Measurements from ENCODE around the gene A1BG.
"Not testable (repeated sequence)": the region's sequence is repeated elsewhere in the genome, so short reads cannot be mapped to it uniquely, and the experiment has no call there.

Gene A1BG

DNA sequence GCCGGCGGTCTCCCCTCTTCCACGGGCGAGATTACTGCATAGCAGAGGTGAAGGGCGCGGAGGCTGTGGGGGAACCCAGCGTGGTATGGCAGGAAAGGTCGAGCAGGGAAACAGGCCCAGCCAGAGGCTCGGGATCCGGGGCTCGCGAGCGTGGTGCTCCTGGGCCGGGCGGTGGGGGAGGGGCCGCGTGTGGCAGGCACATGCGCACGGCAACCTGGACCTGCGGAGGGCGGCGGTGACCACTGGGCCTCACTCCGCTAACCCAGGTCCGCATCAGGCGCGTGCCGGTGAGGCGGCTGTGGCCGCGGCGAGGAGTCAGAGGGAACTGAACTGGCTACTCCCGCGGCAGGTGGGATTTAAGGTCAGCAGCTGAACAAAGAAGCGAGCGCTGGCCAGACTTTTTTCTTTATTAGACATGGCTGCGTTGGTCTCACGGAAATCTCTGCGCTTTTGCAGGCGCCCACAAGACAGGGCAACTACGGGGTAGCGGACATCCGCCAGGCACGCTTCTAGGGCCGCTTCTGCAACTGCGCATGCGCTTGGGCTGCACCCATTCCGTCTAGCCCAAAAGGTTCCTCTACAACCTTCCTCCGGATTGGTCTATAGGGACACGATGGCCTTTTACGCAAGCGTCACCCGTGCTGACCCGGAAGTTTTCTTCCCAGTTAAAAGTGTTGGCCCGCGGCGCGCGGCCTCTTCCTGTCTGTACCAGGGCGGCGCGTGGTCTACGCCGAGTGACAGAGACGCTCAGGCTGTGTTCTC lies 33.5 kb upstream of the A1BG start, which contains the start of gene RPS5:
Gene RPS5, plus strand, starts transcription at position 694 of the 762 bp plus-strand sequence. CDS start 869 bp downstream, outside the sequence.
- peak; percentile 99 for DNase-seq (ENCODE audit: low spot score)

DNA sequence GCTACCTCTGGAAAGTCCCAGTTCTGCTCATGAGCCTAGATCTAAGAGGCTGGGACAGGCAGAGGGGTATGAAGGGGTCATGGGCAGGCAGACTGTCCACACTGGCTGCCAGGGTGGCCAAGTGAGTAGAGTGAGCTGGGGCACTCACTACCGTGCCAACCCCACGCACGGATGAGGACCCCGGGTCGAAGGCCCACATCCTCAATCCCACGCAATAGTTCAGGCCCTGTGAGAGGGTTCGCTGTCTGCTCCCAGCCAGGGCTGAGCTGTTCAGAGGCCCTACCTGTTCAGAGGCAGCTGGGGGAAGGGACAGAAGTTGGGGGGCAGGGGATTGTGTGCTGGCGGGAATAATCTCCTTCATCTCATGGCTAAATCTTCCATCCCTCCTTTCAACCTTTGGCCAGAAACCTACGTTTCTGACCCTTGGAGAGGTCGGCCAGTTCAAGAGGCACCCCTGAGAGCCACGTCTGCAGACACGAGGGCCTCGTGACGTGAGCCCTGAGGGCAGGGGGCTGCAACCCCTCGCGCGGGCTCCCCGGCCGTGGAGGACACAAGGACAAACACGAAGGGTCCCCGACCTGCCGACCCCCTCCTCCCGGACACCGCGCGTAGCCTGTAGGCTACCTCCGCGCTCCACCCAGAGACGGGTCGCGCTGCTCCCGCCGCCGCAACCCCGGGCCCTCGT lies 32.7 kb upstream of the A1BG start:
- DNase-seq (ENCODE audit: low spot score): no peak

- DNase-seq (ENCODE audit: low spot score): no peak
These were observed 32.1 kb upstream of the A1BG start for GRCh38 chr19:58385313-58385890.

DNA sequence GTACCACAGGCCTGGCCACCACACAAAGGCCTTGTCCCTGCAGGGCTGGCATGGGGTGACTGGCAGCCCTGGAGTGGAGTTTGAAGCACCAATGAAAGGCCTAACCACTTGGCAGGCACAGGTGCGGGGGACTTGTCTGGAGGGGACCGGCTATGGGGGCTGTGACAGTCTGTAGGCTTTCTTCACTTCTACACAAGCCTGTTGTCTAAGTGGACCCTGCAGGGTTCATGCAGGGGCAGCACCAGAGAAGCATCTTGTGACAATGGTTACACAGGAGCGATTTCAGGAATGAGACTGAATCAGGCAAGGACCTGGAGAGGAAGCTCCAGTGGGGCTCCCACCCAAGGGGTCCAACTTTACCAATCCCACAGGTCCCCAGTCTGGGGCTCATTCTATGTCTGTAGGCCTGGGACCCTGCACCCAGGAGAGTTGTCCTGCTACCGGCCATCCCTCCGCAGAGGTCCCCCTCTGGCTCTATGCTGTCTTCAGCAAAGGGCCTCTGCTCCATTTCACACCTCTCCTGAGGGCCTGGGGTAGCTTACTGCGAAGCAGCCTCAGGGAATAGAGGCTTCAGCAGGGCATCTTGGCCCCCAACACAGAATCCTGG lies 29.8 kb upstream of the A1BG start:
- DNase-seq (ENCODE audit: low spot score): no peak

DNA sequence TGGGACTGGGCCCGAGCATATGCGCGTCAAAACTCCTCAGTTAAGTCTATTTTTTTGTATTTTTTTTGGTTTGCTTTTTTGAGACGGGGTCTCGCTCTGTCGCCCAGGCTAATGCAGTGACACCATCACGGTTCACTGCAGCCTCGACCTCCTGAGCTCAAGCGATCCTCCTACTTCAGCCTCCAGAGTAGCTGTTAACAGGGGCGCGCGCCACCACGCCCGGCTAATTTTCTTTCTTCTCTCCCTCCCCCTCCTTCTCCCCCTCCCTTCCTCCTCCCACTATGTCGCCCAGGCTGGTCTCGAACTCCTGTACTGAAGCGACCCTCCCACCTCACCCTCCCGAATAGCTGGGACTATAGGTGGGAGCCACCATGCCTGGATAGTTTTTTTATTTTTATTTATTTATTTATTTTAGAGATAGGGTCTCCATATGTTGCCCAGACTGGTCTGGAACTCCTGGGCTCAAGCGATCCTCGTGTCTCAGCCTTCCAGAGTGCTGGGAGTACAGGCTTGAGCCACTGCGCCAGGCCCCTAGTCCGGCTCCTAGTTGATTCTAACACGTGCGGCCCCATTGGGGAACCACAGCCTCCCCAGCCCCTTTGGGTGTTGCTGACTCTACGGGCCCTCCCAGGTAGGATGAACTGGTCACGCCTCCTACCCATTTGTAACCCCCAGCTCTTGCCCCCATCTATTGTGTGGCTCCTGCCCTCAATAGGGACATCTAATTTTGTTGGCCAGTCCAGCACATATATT lies 28.3 kb upstream of the A1BG start:
- no peak for DNase-seq (ENCODE audit: low spot score)

GRCh38 chr19:58380662-58381459 lies 27.6 kb upstream of the A1BG start, which contains the start of gene ZNF837:
TSS of gene ZNF837 (minus strand) at chr19:58381030. CDS start at chr19:58369332, 11,698 bp downstream.
- DNase-seq (ENCODE audit: low spot score): peak; percentile 100

DNA sequence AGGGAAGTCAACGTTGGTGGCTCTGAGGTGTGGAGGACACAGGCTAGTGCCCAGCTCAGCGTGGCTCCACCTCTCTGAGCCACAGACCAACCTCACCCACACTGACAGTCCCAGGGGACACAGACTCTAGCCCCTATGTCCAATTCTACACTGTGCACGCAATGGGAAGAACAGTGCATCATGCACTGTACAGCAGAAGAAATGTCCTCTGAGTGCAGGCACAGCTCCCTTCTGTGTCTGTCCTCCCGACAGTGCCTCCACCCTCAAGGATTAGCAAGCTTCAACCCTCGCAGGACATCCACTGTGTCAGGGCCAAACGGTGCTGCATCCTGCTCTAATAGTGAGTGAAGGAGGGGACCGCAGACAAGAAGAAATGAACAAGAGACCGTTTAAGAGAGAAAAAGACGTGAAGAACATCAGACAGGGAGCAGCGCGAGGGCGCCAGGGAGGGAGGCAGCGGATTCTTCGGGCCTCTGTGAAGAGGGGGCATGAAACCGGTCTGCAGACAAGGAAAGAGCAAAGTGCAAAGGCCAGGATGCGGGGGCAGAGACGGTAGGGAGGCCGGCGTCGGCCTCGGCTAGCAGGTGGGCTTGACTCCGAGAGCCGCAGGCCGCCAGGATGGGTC lies 26.9 kb upstream of the A1BG start:
- DNase-seq (ENCODE audit: low spot score): no peak

DNA sequence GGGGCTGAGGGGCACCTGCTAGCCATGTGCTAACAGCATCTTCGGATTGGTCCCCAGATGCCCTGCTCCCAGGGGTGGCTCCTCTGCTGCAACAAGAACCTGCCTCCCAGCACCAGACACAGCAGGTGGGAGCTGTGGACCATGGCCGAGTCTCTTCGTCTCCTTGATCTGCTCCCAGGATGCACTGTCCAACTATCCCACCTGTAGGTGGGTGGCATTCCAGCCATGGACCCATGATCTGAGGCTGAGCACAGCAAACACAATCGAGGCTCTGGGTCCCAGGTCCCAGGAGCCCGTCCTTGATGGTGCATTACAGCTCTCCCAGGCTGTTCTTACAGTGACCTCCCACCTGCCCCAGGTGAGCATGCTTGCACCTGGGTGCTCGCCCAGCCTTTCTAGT lies 26.0 kb upstream of the A1BG start:
- no peak for DNase-seq (ENCODE audit: low spot score)

GRCh38 chr19:58376724-58377123 lies 23.4 kb upstream of the A1BG start:
- not testable (repeated sequence) for DNase-seq (ENCODE audit: low spot score)

DNA sequence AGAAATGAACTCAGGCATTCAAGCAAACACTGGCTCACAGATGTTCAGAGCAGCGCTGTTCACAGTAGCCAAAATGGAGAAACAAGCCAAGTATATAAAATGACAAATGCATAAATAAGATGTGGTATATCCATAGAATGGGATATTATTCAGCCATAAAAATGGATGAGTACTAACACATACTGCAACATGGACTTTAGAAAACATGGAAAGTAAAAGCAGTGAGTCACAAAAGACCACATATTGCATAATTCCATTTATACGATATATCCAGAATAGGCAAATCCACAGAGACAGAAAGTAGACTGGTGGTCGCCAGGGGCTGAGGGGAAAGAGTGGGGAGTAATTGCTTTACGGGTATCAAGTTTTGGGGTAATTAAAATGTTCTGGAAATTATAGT lies 20.9 kb upstream of the A1BG start:
- no peak for DNase-seq (ENCODE audit: low spot score)

- no peak for DNase-seq (ENCODE audit: low spot score)
These were observed 19.2 kb upstream of the A1BG start for GRCh38 chr19:58372311-58373133.

GRCh38 chr19:58368561-58369360 lies 15.5 kb upstream of the A1BG start:
- no peak for DNase-seq (ENCODE audit: low spot score)

DNA sequence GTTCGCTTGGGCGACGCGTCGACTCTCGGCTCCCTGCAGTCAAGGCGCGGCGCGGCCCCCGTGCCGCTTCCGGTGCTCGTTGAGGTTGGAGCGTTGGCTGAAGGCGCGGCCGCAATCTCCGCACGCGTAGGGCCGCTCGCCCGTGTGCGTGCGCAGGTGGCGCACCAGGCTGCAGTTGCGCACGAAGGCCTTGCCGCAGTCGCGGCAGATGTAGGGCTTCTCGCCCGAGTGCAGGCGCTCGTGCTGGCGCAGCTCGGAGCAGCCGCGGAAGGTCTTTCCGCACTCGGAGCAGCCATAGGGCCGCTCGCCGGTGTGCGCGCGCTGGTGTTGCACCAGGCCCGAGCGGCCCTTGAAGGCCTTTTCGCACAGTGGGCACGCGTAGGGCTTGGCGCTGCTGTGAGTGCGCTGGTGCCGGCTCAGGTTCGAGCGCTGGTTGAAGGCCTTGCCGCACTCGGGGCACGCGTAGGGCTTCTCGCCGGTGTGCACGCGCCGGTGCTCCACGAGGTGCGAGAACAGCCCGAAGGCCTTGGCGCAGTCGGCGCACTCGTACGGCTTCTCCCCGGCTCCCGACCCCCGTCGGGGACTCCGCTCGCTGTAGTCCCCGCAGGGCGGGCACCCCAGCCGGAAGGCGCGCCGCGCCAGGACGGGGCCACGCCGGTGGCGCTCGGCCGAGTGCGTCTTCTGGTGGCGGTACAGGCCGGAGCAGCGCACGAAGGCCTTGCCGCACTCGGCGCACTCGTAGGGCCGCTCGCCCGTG lies 14.6 kb upstream of the A1BG start:
- no peak for DNase-seq (ENCODE audit: low spot score)

- no peak for DNase-seq (ENCODE audit: low spot score)
These were observed 13.5 kb upstream of the A1BG start for GRCh38 chr19:58366585-58367430.

- DNase-seq (ENCODE audit: low spot score): no peak
These were observed 10.9 kb upstream of the A1BG start for GRCh38 chr19:58364146-58364545.

DNA sequence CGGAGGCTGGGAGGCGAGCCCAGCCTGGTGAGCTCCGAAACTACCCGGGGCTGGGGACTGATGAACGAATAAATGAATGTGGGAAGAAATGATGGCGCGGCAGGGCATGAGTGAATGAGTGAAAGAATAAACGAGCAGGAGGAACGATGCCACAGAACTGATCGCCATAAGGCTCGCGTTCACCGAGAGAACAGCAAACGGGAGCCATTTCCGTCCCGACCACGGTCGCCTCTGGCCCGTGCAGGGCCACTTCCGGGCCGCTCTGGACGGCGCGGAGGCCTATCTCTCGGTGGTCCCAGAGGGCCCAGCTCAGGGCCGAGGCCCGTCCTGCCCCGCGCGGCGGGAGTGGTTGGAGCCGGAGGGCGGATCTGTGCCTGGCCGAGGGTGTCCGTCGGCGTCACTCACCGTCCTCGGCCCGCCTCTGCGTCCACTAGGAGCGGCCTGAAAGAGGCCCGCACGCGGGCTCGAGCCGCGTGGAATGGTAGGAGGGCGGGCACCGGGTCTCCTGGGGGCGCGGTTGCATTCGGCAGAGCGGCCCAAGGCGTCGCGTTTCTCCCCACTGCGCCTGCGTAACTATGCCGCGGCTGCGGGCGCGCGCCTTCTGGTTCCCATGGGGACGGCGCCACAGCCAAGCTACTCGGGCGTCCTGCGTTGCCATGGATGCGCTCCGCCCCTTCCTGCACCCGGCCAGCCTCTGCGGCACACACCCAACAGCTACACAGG lies 9.1 kb upstream of the A1BG start, which contains the start of gene ZNF497:
Gene ZNF497, minus strand, starts transcription at position 480 of the 723 bp plus-strand sequence. CDS start 5,116 bp downstream, outside the sequence.
- DNase-seq (ENCODE audit: low spot score): peak; percentile 98
